HepG2 (cell line): ENCODE measurements around the gene SNAPIN. TPM values are rescaled to one million over a fixed set of nuclear protein-coding genes. Genes with fewer than 3 reads are reported as not detected.

ENCODE experiments used
- AKNA ChIP-seq: sonication (generic); formaldehyde crosslinking; IDR thresholded peaks from 2 replicates; pipeline ENCODE4 v1.4.0; 2020; ENCODE audit warnings: missing genetic modification reagents, borderline replicate concordance
- CENPT ChIP-seq: sonication (generic); formaldehyde crosslinking; IDR thresholded peaks from 2 replicates; pipeline ENCODE4 v1.8.0; 2022; ENCODE audit warnings: low read depth, mild to moderate bottlenecking, moderate library complexity, missing genetic modification reagents
- CENPX ChIP-seq: sonication (generic); formaldehyde crosslinking; IDR thresholded peaks from 2 replicates; pipeline ENCODE4 v1.9.0; 2021; ENCODE audit warnings: mild to moderate bottlenecking, missing genetic modification reagents, moderate library complexity
- EHMT2 ChIP-seq: fragments of 200-600 bp; sonication (generic); IDR thresholded peaks from 2 replicates; pipeline ENCODE4 v1.7.0; 2017; ENCODE audit warnings: antibody characterized with exemption, low read depth, low read length, borderline replicate concordance
- GTF3A ChIP-seq: sonication (generic); formaldehyde crosslinking; conservative IDR thresholded peaks from 2 replicates; pipeline ENCODE4 v1.4.0; 2020; ENCODE audit warnings: mild to moderate bottlenecking, missing genetic modification reagents
- LCORL ChIP-seq, 2 experiments: fragments of 450-650 bp in 1 of 2; sonication (generic) in 1 of 2; formaldehyde crosslinking in 1 of 2; IDR thresholded peaks; 2 replicates each; pipeline versions ENCODE4 v1.5.0 to v1.6.1; 2017 to 2020; ENCODE audit warnings: antibody characterized with exemption in 1 of 2, missing genetic modification reagents in 1 of 2
- MAF1 ChIP-seq: sonication (generic); formaldehyde crosslinking; IDR thresholded peaks from 2 replicates; pipeline ENCODE4 v1.5.0; 2020; ENCODE audit warnings: missing genetic modification reagents, borderline replicate concordance
- MXD4 ChIP-seq: IDR thresholded peaks from 2 replicates; pipeline ENCODE4 v1.6.1; 2016; ENCODE audit warnings: mild to moderate bottlenecking, missing biosample characterization, missing genetic modification reagents
- REXO4 ChIP-seq: sonication (generic); formaldehyde crosslinking; IDR thresholded peaks from 2 replicates; pipeline ENCODE4 v1.8.0; 2022; ENCODE audit warnings: missing genetic modification reagents, mild to moderate bottlenecking, borderline replicate concordance
- SMC3 ChIP-seq: IDR thresholded peaks from 2 replicates; pipeline ENCODE4 v1.6.1; 2011; ENCODE audit warnings: low read length, improper control_type of control experiment
- SRY ChIP-seq: sonication (generic); formaldehyde crosslinking; IDR thresholded peaks from 2 replicates; pipeline ENCODE4 v1.8.0; 2022; ENCODE audit warnings: mild to moderate bottlenecking, missing genetic modification reagents
- TBX3 ChIP-seq: fragments of 450-650 bp; IDR thresholded peaks from 2 replicates; pipeline ENCODE4 v1.6.1; 2017; ENCODE audit warnings: antibody characterized with exemption, mild to moderate bottlenecking, inconsistent platforms, borderline replicate concordance
- ZC3H4 ChIP-seq: sonication (generic); formaldehyde crosslinking; IDR thresholded peaks from 2 replicates; pipeline ENCODE4 v1.4.0; 2020; ENCODE audit warnings: missing genetic modification reagents, borderline replicate concordance
- ZNF282 ChIP-seq: fragments of 450-650 bp; IDR thresholded peaks from 2 replicates; pipeline ENCODE4 v1.6.1; 2018; ENCODE audit not compliant: partially characterized antibody
- ZNF326 ChIP-seq: sonication (generic); formaldehyde crosslinking; IDR thresholded peaks from 2 replicates; pipeline ENCODE4 v1.4.0; 2020; ENCODE audit warnings: missing genetic modification reagents, borderline replicate concordance
- ZNF362 ChIP-seq: sonication (generic); formaldehyde crosslinking; IDR thresholded peaks from 2 replicates; pipeline ENCODE4 v1.4.0; 2020; ENCODE audit warnings: missing genetic modification reagents, mild to moderate bottlenecking, borderline replicate concordance
- ZNF567 ChIP-seq: sonication (generic); formaldehyde crosslinking; IDR thresholded peaks from 2 replicates; pipeline ENCODE4 v1.8.1; 2023; ENCODE audit warnings: mild to moderate bottlenecking, missing genetic modification reagents, borderline replicate concordance
- ZNF709 ChIP-seq: sonication (generic); formaldehyde crosslinking; IDR thresholded peaks from 2 replicates; pipeline ENCODE4 v1.5.0; 2020; ENCODE audit warnings: mild to moderate bottlenecking, missing genetic modification reagents
- ZNF761 ChIP-seq: sonication (generic); formaldehyde crosslinking; conservative IDR thresholded peaks from 2 replicates; pipeline ENCODE4 v1.4.0; 2020; ENCODE audit warnings: mild to moderate bottlenecking, missing genetic modification reagents
- ZNF816 ChIP-seq: sonication (generic); formaldehyde crosslinking; IDR thresholded peaks from 2 replicates; pipeline ENCODE4 v1.8.0; 2022; ENCODE audit warnings: missing genetic modification reagents, mild to moderate bottlenecking, borderline replicate concordance
- polyA plus RNA-seq, 8 experiments: library from polyadenylated mRNA; depleted of rRNA in 3 of 8; stranded (reverse) in 7 of 8; unstranded in 1 of 8; fragments of >200 nt; fragmentation: Illumina TruSeq in 4 of 8; extraction: Trizol in 4 of 8; gene quantifications; 2 replicates each; pipeline versions ENCODE4 v1.2.1 to v1.2.3, GENCODE V29; 2011 to 2016; ENCODE audit warnings: low read depth in 4 of 8, missing spikeins in 1 of 8, mixed read lengths in 1 of 8; ENCODE audit not compliant: insufficient read depth in 1 of 8
- total RNA-seq, 5 experiments: library from RNA; depleted of rRNA; stranded (reverse); fragments of >200 nt; fragmentation: Illumina TruSeq; extraction: Trizol; gene quantifications; 2 replicates each; pipeline ENCODE4 v1.2.3, GENCODE V29; 2016; ENCODE audit warnings: low read depth in 1 of 5
- TF ChIP-seq, protein P1 (sequence below): sonication (generic); formaldehyde crosslinking; IDR thresholded peaks from 2 replicates; pipeline ENCODE4 v1.5.1; 2020; ENCODE audit warnings: missing genetic modification reagents, mild to moderate bottlenecking, borderline replicate concordance
- TF ChIP-seq, protein P2 (sequence below): IDR thresholded peaks from 2 replicates; pipeline ENCODE4 v1.6.1; 2016; ENCODE audit warnings: mild to moderate bottlenecking, missing biosample characterization, missing genetic modification reagents

Gene SNAPIN
- total and polyA plus RNA-seq, 2 of the 13 experiments (the other 11 are each of a cell fraction or from before 2014, with no cell fraction given), result 23.9 to 25.7 TPM

DNA sequence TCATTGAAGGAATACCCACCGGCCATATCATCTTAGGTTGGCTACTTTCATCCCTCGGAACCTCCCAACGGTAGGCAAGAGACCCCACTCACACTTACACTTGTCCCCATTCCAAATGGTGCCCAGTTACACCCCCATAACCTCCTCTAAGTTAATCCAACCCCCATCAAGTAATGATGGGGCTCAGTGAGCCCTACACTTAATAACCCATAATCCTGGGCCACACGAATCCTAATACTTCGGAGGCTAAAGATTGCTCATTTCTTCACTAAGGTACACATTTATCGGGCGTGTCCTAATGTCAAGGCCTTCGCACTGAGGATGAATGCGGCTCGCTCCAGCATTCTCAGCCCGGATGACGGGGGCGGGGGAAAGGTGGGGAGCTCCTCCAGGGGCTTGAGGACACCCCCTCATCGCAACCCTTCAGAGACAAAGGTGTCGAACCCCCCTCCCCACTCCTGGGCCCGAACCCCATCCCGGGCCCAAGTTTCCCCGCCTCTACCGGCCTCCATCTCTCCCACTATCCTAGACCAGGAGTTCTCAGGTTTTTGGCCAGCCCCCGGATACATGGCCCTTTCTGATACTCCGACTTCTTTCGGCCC, 11.9 kb downstream of the SNAPIN start (continued):
- TF ChIP-seq ZC3H4 (no peak), REXO4 (CRISPR knock-in tag) (no peak), LCORL (IDR thresholded peaks at IDR 0.05) (no peak), LCORL (CRISPR knock-in tag; IDR thresholded peaks at IDR 0.05) (no peak), CENPX (CRISPR knock-in tag) (no peak), EHMT2 (no peak), SRY (CRISPR knock-in tag) (no peak), ZNF816 (CRISPR knock-in tag) (peak; percentile 5; the same call in 1 of the 2 replicates), MAF1 (CRISPR knock-in tag) (no peak), ZNF567 (CRISPR knock-in tag) (0 out of 2 replicates have a peak, but pooled peaks have one; percentile 29), SMC3 (no peak), ZNF709 (CRISPR knock-in tag) (0 out of 2 replicates have a peak, but pooled peaks have one; percentile 42), MXD4 (CRISPR knock-in tag) (no peak), ZNF362 (CRISPR knock-in tag) (no peak), ZNF326 (CRISPR knock-in tag) (no peak), ZNF761 (CRISPR knock-in tag) (peak; percentile 56; the same call in 1 of the 2 replicates), CENPT (CRISPR knock-in tag) (no peak), AKNA (CRISPR knock-in tag) (no peak), GTF3A (CRISPR knock-in tag) (no peak), TBX3 (no peak), ZNF282 (no peak)
- TF ChIP-seq, protein P1, sequence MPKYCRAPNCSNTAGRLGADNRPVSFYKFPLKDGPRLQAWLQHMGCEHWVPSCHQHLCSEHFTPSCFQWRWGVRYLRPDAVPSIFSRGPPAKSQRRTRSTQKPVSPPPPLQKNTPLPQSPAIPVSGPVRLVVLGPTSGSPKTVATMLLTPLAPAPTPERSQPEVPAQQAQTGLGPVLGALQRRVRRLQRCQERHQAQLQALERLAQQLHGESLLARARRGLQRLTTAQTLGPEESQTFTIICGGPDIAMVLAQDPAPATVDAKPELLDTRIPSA, result no peak
- TF ChIP-seq, protein P2, sequence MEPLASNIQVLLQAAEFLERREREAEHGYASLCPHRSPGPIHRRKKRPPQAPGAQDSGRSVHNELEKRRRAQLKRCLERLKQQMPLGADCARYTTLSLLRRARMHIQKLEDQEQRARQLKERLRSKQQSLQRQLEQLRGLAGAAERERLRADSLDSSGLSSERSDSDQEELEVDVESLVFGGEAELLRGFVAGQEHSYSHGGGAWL (CRISPR knock-in tag), result no peak
